HPDE6-E6E7 (cell line): ENCODE measurements around the gene HDAC10.
A peak's percentile ranks its signal among the peaks of the same experiment; 100 is the strongest.

Experiments used
- DNase-seq: peaks from one replicate; pipeline ENCODE4 v3.0.0; 2011; ENCODE audit warnings: missing footprints; ENCODE audit errors: extremely low spot score

The HDAC10 gene

DNA sequence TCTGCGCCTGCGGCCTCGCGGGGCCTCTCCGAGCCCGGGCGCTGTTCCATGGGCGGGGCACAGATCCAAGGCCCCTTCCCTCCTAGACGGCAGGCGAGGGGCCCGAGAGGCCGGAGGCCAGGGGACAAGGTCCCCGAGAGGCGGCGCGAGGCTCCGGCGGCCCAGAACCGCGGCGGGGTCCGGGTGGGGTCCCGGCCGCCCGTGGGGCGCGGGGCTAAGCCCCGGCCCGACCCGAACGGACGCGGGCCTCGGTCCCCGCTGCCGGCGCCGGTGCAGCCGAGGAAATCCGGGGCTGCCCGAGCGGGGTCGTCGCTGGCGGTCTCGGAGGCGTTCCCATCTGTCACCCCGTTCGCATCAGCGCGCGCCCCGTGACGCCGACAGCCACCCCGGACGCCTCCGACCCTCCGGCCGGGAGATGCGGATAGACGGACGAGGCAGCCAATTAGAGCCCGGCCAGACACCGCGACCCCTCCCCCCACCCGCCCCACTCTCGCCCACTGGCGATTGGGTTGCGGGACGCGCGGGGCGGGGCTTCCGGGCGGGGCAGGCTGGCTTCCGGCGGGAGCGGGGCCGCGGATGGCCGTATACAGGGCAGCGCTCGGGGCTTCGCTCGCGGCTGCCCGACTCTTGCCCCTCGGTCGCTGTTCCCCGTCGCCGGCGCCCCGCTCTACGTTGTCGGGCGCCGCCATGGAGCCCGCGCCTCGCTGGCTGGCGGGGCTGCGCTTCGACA is 50.4 kb downstream of the HDAC10 start, which contains the start of gene SELENOO:
TSS of gene SELENOO (plus strand) at position 551 of the 730 bp plus-strand sequence. CDS start at position 577, 26 bp downstream.
- peak; percentile 96 for DNase-seq

DNA sequence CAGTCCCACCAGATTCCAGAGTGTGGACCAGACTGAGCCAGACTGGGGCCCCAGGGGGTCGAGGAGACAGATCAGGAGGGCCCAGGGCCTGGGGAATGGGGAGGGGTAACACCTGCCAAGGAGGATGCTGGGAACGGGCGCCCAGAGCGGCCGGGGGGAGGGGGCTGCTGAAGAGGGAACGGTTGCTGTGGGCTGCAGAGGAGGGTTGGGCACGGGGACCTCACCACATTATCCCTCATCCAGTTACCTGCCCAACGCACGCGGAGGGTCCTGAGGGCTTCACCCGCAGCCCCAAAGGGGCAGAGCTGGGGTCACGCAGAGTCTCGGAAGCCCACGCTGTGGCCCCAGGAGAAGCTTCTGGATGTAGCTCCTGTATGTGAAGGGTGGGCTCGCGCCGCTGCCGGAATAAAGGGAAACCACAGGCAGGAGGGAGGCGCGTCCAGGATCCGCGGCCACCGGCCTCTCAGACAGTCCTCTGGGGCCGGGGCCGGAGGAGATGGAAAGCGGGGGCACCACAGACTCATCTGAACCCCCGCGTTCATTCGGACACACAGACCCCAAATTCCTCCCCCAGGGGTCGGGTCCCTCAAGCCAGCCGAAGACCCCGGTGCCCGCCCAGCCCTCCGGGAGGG is 51.1 kb downstream of the HDAC10 start:
- DNase-seq: no peak

DNA sequence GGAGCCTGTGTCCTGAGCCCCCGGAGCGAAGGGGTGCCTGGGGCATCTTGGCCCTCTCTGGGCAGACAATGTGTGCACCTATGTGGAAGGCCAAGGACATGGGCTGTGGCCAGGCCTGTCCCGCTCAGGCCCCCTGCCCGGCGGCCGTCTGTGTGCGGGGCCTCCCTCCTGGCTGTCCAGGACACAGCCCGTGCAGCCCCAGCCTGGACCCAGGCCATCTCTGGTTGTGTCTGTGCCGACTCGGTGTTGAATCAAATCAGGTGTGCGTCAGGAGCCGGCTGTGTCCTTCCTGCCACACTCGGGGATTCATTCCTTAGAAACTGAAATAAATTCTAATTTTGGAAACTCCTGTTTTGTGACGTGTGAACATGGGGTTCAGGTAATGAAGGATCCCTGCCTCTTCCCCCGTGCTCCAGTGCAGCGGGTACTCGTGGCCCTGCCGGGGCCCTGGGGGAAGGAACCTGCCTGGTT is 51.8 kb downstream of the HDAC10 start:
- no peak for DNase-seq

DNA sequence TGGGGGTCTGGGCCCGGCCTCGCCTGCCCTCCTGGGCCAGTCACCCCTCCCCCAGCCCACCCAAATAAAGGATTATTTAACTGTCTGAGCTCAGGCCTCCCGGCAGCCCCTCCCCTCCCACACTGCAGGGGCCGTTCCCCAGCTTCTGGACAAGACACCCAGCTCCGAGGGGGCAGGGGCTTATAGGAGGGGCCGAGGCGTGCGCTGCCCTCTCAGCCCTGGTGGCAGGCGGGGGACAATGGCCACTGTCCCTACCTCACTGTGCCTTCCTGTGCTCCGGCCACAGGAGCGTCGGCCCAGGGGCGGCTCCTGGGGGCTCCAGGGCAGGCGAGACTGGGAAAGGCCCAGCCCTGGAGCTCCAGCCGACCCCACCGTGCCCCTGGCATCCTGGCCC is 52.4 kb downstream of the HDAC10 start:
- no peak for DNase-seq

DNA sequence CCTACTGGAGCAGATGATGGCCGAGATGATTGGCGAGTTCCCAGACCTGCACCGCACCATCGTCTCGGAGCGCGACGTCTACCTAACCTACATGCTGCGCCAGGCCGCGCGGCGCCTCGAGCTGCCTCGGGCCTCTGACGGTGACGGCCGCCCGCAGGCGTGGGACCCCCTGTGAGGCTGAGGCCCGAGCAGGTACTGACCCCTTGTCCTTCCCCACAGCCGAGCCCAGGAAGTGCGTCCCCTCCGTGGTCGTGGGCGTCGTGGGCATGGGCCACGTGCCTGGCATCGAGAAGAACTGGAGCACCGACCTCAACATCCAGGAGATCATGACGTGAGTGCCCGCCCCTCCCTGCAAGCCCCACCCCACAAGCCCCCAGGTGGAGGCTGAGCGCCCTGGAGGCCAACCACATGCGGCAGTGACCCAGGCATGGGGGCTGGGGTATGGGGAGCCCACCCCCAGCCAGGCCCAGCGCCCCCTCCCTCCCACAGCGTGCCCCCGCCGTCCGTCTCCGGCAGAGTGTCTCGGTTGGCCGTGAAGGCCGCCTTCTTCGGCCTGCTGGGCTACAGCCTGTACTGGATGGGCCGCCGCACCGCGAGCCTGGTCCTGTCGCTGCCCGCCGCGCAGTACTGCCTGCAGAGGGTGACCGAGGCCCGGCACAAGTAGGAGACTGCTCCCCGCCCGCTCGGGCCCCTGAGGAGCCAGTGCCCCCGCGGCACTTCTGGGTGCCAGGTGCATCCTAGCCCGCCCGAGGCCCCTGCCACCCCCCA is 53.0 kb downstream of the HDAC10 start:
- DNase-seq: no peak

DNA sequence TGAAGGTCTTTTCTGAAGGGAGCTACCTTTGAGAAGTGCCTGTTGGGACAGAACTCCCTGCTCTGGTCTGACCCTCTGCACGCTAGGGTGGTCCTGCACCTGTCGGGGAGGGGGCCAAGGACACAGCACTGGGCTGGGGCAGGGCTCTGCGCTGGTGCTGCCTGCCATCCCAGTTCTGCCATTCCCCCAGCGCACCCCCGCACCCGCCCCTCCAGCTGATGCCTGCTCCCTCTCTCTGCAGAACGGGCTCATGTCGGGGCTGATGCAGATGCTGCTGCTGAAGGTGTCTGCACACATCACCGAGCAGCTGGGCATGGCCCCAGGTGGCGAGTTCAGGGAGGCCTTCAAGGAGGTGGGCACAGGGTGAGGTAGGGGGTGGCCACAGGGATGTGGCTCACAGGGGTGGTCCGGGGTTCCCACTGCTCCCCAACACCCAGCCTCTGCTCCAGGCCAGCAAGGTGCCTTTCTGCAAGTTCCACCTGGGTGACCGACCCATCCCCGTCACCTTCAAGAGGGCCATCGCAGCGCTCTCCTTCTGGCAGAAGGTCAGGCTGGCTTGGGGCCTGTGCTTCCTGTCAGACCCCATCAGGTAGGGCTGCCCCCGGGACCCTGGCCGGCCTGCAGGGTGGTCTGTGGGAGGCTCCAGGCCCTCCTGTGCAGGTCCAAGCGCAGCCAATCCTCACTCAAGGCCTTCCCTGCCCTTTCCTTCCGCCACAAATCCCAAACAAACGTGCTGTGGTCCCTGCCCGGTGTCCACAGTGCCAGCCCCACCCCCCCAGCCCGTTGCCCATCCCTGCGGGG is 53.9 kb downstream of the HDAC10 start:
- DNase-seq: no peak

DNA sequence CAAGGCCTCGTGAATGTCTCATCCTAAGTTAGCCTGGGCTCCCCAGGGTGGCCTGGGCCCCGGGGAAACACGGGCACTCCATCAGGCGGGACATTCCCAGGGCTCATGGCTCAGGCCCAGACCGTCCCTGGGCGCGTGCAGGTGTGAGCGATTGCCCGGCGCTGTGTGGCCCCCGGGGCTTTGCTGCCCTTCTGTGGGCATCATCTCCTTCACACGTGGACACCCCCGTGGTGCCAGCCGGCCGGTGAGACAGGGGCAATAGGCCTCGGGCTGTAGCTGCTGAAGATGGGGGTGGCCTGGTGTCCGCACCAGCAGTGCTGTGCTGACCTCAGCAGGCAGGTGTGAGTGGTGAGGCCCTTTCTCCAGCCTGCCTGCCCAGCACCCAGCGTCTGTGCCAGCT is 54.8 kb downstream of the HDAC10 start:
- DNase-seq: no peak
